G401.6 (cell line): Measurements from ENCODE around the gene QTRT2.

ENCODE experiments used
- FAIRE-seq: peaks from 2 replicates; lab custom pipeline; 2012; peaks lifted over from hg19 to GRCh38; lab: Jason Lieb, UNC

Gene QTRT2

GRCh38 chr3:114126461-114126860 lies 69.9 kb downstream of the QTRT2 start:
- FAIRE-seq = no peak

GRCh38 chr3:114127517-114127916 lies 71.0 kb downstream of the QTRT2 start:
- FAIRE-seq = no peak

GRCh38 chr3:114128231-114128630 lies 71.7 kb downstream of the QTRT2 start:
- FAIRE-seq = no peak

GRCh38 chr3:114128826-114129225 lies 72.3 kb downstream of the QTRT2 start:
- FAIRE-seq = no peak

GRCh38 chr3:114132500-114132899 lies 76.0 kb downstream of the QTRT2 start:
- FAIRE-seq = no peak

GRCh38 chr3:114133947-114134346 lies 77.4 kb downstream of the QTRT2 start:
- FAIRE-seq = no peak
